ENCODE measurements around the gene BOLA2B.
A peak's percentile ranks its signal among the peaks of the same experiment; 100 is the strongest.
"Not testable (repeated sequence)": the region's sequence is repeated elsewhere in the genome, so short reads cannot be mapped to it uniquely, and the experiment has no call there.

BOLA2B gene

DNA sequence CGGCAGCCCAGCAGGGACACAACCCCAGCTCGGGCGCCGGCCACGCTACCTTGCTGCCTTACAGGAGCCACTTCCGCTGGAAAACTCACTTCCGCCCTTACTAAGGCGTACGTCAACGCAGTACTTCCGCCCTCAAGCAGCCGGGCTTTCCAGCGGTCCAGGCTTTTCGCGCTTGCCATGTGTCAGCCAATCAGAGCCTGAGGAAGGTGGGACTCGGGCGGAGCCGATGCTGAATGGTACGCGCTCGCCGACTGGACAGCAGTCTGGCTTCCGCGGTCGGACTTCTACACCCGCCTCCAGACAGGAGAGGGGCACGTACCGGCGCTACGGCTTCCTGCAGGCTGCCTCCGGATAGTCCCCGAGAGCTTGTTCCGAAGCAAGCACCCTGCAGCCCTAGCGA is at the start of gene BOLA2B, which contains the start of gene SLX1A:
Gene BOLA2B, minus strand, starts transcription at position 52 of the 400 bp plus-strand sequence. CDS start 71 bp downstream, outside the sequence.
Gene SLX1A, plus strand, starts transcription at position 261 of the 400 bp plus-strand sequence. CDS start 210 bp downstream, outside the sequence.
- not testable (repeated sequence) for DNase-seq

- DNase-seq: not testable (repeated sequence)
Observed at GRCh38 chr16:30217082-30217481, 23.6 kb upstream of the BOLA2B start.

DNA sequence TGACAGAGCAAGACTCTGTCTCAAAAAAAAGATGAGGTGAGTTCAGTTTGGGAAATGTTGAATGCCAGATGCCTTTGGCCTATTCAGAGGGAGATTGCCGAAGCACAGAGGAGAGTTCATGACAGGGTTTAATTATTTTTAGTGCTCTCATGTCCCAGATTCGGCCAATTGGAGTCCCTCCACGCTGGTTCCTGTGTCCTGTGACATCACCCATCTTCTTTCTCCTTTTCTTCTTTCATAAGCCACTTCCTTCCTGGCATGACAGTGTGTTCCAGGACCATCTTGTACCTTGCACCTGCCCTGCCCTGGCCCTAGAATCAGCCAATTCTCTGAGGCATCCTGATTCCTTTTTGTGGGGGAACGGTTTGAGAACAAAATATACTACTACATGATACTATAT is 17.9 kb upstream of the BOLA2B start:
- DNase-seq: not testable (repeated sequence)

DNA sequence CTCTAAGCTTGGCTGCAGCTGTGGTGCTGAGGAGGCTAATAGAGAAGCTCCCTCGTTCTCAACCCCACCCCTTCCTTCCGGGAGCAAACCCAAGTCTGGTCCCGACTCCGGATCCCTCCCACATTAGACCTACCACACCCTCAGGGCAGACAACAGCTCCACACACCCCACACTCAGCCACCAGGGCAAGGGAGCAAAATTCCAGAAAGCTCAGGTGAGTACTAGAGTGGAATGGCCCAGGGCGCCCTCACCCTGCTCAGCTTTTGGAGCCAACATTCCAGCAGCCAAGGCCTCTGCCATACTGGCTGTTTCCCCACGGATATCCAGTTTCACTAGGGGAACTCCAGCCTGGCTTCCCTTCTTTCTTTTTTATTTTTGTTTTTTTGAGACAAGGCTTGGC is 15.6 kb upstream of the BOLA2B start:
- not testable (repeated sequence) for DNase-seq

DNA sequence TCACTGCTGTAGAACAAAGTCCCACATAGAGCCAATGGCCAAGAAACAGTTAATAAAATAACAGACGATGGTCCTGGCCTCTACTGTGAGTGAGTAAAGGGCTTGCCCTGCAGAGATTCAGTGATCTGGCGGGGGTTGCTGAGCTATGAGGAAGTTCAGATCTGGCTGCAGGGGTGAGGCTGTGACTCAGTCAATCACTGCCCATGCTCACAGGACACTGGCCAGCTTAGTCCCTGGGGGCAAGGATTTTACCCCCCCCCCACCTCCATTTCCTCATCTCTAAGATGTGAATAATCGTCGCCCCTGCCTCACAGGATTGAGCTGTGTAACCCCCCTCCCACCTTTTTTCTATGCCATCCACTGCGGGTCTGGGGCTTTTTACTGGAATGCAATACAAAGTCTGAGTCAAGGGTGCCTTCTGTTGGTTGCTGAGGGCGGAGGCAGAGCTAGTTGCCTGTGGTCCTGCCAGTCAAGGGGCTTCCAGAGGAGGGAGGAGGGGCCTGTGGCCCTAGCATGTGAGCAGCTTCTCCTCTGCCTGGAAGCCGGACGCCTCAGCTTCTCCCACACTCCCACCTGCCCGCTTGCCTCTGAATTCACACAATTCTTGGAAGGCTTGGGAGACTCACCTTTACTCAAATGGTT is 13.7 kb upstream of the BOLA2B start:
- DNase-seq: not testable (repeated sequence)

- DNase-seq: not testable (repeated sequence)
Observed at GRCh38 chr16:30206252-30206651, 12.8 kb upstream of the BOLA2B start.

GRCh38 chr16:30205541-30206236 is 12.2 kb upstream of the BOLA2B start:
- not testable (repeated sequence) for DNase-seq

DNA sequence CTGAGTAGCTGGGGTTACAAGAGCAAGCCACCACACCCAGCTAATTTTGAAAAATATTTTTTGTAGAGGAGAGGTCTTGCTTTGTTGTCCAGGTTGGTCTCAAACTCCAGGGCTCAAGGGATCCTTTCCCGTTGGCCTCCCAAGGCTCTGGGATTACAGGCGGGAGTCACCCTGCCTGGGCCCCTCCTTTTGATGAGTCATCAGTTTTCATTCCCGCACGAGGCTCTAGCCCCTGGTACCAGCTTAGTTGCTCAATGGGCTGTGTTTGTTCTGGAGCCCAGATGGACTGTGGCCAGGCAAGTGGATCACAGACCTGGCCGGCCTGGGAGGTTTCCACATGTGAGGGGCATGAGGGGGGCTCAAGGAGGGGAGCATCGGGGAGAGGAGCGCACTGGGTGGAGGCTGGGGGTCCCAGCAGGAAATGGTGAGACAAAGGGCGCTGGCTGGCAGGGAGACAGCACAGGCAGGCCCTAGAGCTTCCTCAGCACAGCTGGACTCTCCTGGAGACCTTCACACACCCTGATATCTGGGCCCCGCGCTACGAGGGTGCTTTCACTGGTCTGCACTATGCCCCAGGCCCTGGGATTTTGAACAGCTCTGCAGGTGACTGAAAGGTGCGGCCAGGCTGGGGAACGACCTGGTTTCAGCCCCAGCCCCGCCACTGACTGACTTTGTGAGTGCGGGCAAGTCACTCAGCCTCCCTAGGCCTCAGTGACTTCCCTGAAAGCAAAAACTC is 6.3 kb upstream of the BOLA2B start:
- DNase-seq: not testable (repeated sequence)

- DNase-seq: not testable (repeated sequence)
Observed at GRCh38 chr16:30199049-30199448, 5.6 kb upstream of the BOLA2B start, which contains the start of gene SULT1A3. Gene SULT1A3 (plus strand): TSS chr16:30199255. CDS start chr16:30200729, 1,474 bp downstream.

DNA sequence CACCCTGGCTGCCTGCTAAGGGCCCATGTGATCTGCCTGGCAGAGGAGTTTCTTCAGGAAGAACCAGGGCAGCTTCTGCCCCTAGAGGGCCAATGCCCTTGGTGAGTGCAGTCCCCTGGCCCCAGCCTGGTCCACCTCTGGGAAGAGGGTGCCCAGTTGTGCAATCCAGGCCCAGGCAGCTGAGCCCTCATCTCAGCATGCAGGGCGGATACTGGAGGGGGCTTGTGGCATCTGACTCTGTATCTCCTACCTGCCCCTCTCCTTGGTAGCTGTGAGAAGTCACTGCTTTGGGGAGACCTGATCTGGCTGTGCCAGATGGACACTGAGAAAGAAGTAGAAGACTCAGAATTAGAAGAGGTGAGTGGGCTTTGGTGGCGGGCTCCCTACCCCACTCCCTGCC is 3.5 kb upstream of the BOLA2B start:
- not testable (repeated sequence) for DNase-seq

- DNase-seq: not testable (repeated sequence)
Observed at GRCh38 chr16:30194172-30194925, 883 bp upstream of the BOLA2B start.

- DNase-seq: not testable (repeated sequence)
Observed at GRCh38 chr16:30193098-30193497, 368 bp downstream of the BOLA2B start.

- not testable (repeated sequence) for DNase-seq
Observed at GRCh38 chr16:30191158-30191557, 2.3 kb downstream of the BOLA2B start.

- no peak for DNase-seq
Observed at GRCh38 chr16:30187971-30188561, 5.4 kb downstream of the BOLA2B start.

GRCh38 chr16:30187556-30187865 is 6.0 kb downstream of the BOLA2B start:
- no peak for DNase-seq

DNA sequence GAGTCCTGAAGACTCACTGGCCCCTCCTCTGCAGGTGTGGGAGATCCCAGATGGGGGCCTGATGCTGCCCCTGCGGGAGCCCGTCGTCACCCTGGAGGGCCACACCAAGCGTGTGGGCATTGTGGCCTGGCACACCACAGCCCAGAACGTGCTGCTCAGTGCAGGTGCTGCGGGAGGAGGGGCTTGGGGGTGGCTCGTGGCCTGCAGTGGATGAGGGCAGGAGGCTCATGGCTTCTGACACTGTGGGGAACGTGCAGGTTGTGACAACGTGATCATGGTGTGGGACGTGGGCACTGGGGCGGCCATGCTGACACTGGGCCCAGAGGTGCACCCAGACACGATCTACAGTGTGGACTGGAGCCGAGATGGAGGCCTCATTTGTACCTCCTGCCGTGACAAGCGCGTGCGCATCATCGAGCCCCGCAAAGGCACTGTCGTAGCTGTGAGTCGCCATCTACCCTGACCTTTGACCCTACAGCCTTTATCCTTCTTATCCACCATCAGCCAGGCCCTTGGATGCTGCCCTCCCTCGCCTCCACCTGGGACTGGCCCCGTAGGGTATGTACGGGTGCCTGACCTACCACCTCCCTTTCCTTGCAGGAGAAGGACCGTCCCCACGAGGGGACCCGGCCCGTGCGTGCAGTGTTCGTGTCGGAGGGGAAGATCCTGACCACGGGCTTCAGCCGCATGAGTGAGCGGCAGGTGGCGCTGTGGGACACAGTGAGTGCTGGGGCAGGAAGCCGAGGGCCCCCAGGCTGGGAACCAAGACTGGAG is 6.5 kb downstream of the BOLA2B start:
- DNase-seq: peak; percentile 90

- peak; percentile 48 for DNase-seq
Observed at GRCh38 chr16:30186444-30186781, 7.1 kb downstream of the BOLA2B start.

DNA sequence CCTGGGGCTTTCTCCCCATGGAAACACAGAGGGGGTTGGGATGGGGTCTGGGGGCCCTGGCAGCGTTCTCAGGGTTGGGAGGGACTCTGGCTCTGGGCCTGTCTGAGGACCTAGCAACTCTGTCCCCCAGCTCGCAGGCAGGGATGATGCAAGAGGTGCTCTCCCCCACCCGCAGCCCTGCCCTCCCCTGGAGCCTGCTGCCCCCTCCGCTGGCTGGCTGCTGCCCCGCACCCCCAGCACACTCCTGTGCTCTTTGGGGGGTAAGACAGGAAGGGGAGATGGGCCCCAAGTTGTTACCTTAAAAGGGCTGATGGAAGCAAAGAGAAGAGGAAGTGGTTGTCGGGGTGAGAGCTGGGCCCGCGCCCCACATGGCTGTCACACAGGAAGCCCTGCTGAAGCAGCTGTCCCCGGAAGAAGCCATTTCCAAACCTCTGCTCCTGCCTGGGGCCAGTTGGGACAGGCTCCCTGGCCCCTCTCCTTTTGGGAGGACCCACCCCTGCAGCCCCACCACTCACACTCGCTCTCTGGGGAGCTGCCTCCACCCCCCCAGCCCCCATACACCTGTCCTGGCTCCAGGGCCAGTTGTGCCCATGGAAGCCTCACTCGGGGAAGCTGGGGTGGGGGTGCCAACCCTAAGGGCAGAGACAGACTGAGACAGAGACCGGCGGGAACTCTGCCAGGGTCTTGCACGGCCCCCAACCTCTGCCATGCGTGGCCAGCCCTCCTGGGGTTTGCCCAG is 7.6 kb downstream of the BOLA2B start:
- peak; percentile 92 for DNase-seq

DNA sequence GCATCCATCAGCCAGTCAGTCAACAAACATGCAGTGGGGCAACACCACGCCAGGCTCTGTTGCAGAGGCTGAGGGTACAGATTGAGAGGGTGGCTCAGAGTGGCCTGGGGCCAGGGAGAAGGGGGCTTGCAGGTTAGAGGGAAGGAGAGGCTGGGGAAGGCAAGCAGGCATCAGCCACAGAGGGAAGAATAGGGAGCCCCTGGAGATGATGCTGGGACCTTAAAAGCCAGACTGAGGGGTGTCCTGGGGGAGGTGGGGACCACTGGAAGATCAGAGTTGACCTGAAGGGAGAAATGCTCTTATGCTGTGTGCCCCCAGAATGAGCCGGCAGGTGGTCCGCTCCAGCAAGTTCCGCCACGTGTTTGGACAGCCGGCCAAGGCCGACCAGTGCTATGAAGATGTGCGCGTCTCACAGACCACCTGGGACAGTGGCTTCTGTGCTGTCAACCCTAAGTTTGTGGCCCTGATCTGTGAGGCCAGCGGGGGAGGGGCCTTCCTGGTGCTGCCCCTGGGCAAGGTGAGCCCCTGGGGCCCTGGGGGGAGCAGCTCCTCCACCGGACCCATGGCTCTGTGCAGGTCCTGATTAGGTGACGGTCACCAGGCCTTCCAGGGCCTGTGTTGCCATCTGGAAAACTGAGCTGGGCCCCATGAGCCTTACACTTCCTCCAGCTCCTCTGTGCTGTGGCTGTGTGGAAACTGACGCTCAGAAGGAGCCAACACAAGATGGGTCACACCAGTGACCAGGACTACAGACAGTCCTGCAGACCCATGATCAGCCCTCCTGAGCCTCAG is 8.4 kb downstream of the BOLA2B start:
- DNase-seq: no peak
